SK-N-SH (cell line): ENCODE measurements around the gene DLG2. TPM values are rescaled to one million over a fixed set of nuclear protein-coding genes. Genes with fewer than 3 reads are reported as not detected.
"Not testable (repeated sequence)": the region's sequence is repeated elsewhere in the genome, so short reads cannot be mapped to it uniquely, and the experiment has no call there.

Experiments
- CTCF ChIA-PET: fragments of 300-600, 350-600 bp; formaldehyde crosslinking; extraction: SDS; loops from one replicate; lab custom pipeline; 2021; lab: Yijun Ruan, JAX
- POLR2A ChIA-PET: fragments of 350-600 bp; sonication (Branson Sonifier 250); formaldehyde crosslinking; extraction: SDS; loops from one replicate; lab custom pipeline; 2020; ENCODE audit warnings: antibody characterized with exemption, inconsistent platforms; lab: Yijun Ruan, JAX
- DNase-seq: peaks from one replicate; pipeline ENCODE4 v3.0.0; 2012
- H2AFZ ChIP-seq: fragments of 200-600 bp; sonication (generic); 2 replicates; pipeline ENCODE4 v1.8.1; 2016; ENCODE audit warnings: antibody characterized with exemption, mild to moderate bottlenecking, low read depth
- H3F3A ChIP-seq: fragments of 200-600 bp; sonication (generic); replicated peaks from 2 replicates; pipeline ENCODE3; 2016; ENCODE audit warnings: antibody characterized with exemption, mild to moderate bottlenecking; ENCODE audit not compliant: insufficient read depth
- H3K27ac ChIP-seq, 2 experiments: fragments of 200-500 bp in 1 of 2; fragments of 200-600 bp in 1 of 2; sonication (Bioruptor generic) in 1 of 2; sonication (generic), shearing (Covaris generic) in 1 of 2; 2 replicates each; pipeline versions ENCODE4 v1.5.1 to v1.6.1; 2014 to 2016; ENCODE audit warnings: low read depth in 2 of 2, inconsistent platforms in 1 of 2, low read length in 1 of 2, mild to moderate bottlenecking in 1 of 2, mixed read lengths in 1 of 2
- H3K27me3 ChIP-seq: fragments of 200-600 bp; sonication (generic), shearing (Covaris generic); 2 replicates; pipeline ENCODE4 v1.6.1; 2016; ENCODE audit warnings: mixed run types; ENCODE audit not compliant: insufficient read depth
- H3K36me3 ChIP-seq, 2 experiments: fragments of 200-500 bp in 1 of 2; fragments of 200-600 bp in 1 of 2; sonication (Bioruptor generic) in 1 of 2; sonication (generic) in 1 of 2; replicated peaks in 1 of 2; 2 replicates each; pipeline versions ENCODE3 to v1.5.1; 2014 to 2016; ENCODE audit warnings: low read length in 1 of 2, mild to moderate bottlenecking in 1 of 2; ENCODE audit not compliant: insufficient read depth in 2 of 2, control insufficient read depth in 1 of 2
- H3K4me1 ChIP-seq, 2 experiments: fragments of 200-500 bp in 1 of 2; fragments of 200-600 bp in 1 of 2; sonication (Bioruptor generic) in 1 of 2; sonication (generic), shearing (Covaris generic) in 1 of 2; 2 replicates each; pipeline versions ENCODE4 v1.5.1 to v1.6.1; 2014 to 2016; ENCODE audit warnings: low read depth in 1 of 2, low read length in 1 of 2, mixed run types in 1 of 2; ENCODE audit not compliant: insufficient read depth in 2 of 2, control insufficient read depth in 1 of 2
- H3K4me2 ChIP-seq: fragments of 200-600 bp; sonication (generic), shearing (Covaris generic); 2 replicates; pipeline ENCODE4 v1.6.1; 2017; ENCODE audit warnings: mixed run types
- H3K4me3 ChIP-seq, 2 experiments: fragments of 200-500 bp in 1 of 2; fragments of 200-600 bp in 1 of 2; sonication (Bioruptor generic) in 1 of 2; sonication (generic), shearing (Covaris generic) in 1 of 2; 2 replicates each; pipeline versions ENCODE4 v1.5.1 to v1.8.1; 2014 to 2016; ENCODE audit warnings: low read depth in 2 of 2, inconsistent platforms in 1 of 2, low read length in 1 of 2, mild to moderate bottlenecking in 1 of 2, mixed read lengths in 1 of 2, moderate library complexity in 1 of 2
- H3K79me2 ChIP-seq: fragments of 200-600 bp; sonication (generic); 2 replicates; pipeline ENCODE4 v1.8.1; 2017; ENCODE audit warnings: mild to moderate bottlenecking; ENCODE audit not compliant: insufficient read depth
- H3K9ac ChIP-seq: fragments of 200-600 bp; sonication (generic); 2 replicates; pipeline ENCODE4 v1.6.1; 2017; ENCODE audit warnings: mixed run types
- H3K9me2 ChIP-seq: fragments of 200-600 bp; sonication (generic); 2 replicates; pipeline ENCODE4 v1.6.1; 2017; ENCODE audit warnings: mixed run types
- H3K9me3 ChIP-seq: fragments of 200-600 bp; sonication (generic); 2 replicates; pipeline ENCODE4 v1.6.1; 2017; ENCODE audit warnings: mixed run types, mild to moderate bottlenecking, moderate library complexity
- H4K20me1 ChIP-seq: fragments of 200-600 bp; sonication (generic); 2 replicates; pipeline ENCODE4 v1.6.1; 2017; ENCODE audit warnings: mild to moderate bottlenecking, mixed run types; ENCODE audit not compliant: insufficient read depth
- CTCF ChIP-seq: fragments of 200-600 bp; sonication (generic); IDR thresholded peaks from 2 replicates; pipeline ENCODE4 v1.6.1; 2017; ENCODE audit warnings: antibody characterized with exemption, mild to moderate bottlenecking, moderate library complexity
- ELF1 ChIP-seq: IDR thresholded peaks from 2 replicates; pipeline ENCODE4 v1.4.0; 2012
- EP300 ChIP-seq, 2 experiments: IDR thresholded peaks; 2 replicates each; pipeline versions ENCODE4 v1.4.0 to v1.6.1; 2012; ENCODE audit warnings: borderline replicate concordance in 1 of 2, low read depth in 1 of 2, low read length in 1 of 2
- EZH2phosphoT487 ChIP-seq: fragments of 200-600 bp; sonication (generic); IDR thresholded peaks from 2 replicates; pipeline ENCODE4 v1.6.1; 2017; ENCODE audit warnings: low read depth, mixed run types, mild to moderate bottlenecking, antibody characterized with exemption, moderate library complexity, borderline replicate concordance
- FOXM1 ChIP-seq: IDR thresholded peaks from 2 replicates; pipeline ENCODE4 v1.4.0; 2012; ENCODE audit warnings: low read depth, mild to moderate bottlenecking
- RXRA ChIP-seq: IDR thresholded peaks from 2 replicates; pipeline ENCODE4 v1.4.0; 2012; ENCODE audit warnings: low read depth, mild to moderate bottlenecking, borderline replicate concordance
- SIN3A ChIP-seq: IDR thresholded peaks from 2 replicates; pipeline ENCODE4 v1.6.1; 2012; ENCODE audit warnings: low read depth, mild to moderate bottlenecking, low read length, moderate library complexity, borderline replicate concordance
- TCF12 ChIP-seq: IDR thresholded peaks from 2 replicates; pipeline ENCODE4 v1.4.0; 2012
- USF1 ChIP-seq: IDR thresholded peaks from 2 replicates; pipeline ENCODE4 v1.4.0; 2012; ENCODE audit warnings: low read depth, borderline replicate concordance
- YY1 ChIP-seq: IDR thresholded peaks from 2 replicates; pipeline ENCODE4 v1.4.0; 2012; ENCODE audit warnings: low read depth, mild to moderate bottlenecking
- WGBS: methylation state at CpG from one replicate; pipeline ENCODE4 v1.1.6; 2017; ENCODE audit warnings: low lambda C conversion rate; 5-methylcytosine and 5-hydroxymethylcytosine counted together
- polyA plus RNA-seq, 3 experiments: library from polyadenylated mRNA; depleted of rRNA; stranded (reverse); fragments of >200 nt; gene quantifications; 2 replicates each; pipeline ENCODE4 v1.2.3, GENCODE V29; 2012

The DLG2 gene
- polyA plus RNA-seq, 1 of the 3 experiments (the other 2 are of a cell fraction), result 0.21 TPM

- no peak for TF ChIP-seq CTCF
- no peak for TF ChIP-seq TCF12
- TF ChIP-seq FOXM1, result no peak
These were observed 219.5 kb downstream of the DLG2 start (continued) for GRCh38 chr11:85407648-85408047.

- Histone ChIP-seq H3K4me2 (no peak overlapping the region), H3K4me1 (no peaks in the 10 kb centered on the region), H3K9me3 (no peaks in the 10 kb centered on the region), H3K4me3 (no peak overlapping the region), H3K36me3 (no peaks in the 10 kb centered on the region), H3K27me3 (no peaks in the 10 kb centered on the region), H3K9ac (no peak overlapping the region), H3K79me2 (no peaks in the 10 kb centered on the region), H4K20me1 (no peaks in the 10 kb centered on the region), H3K9me2 (no peaks in the 10 kb centered on the region), H3F3A (no peaks in the 10 kb centered on the region), H3K27ac (no peak overlapping the region), H2AFZ (no peak overlapping the region)
- TF ChIP-seq SIN3A (no peak), USF1 (no peak)
- ChIA-PET CTCF (no interaction called here), POLR2A (no interaction called here)
- WGBS, result 5% methylated on average over 3 of the region's 3 CpGs
- DNase-seq, result no peak
These were observed 220.3 kb downstream of the DLG2 start for GRCh38 chr11:85406841-85407240.

- no peak for TF ChIP-seq EP300 (IDR thresholded peaks at IDR 0.05; ENCODE audit: borderline replicate concordance in 1 of 2, low read depth in 1 of 2, low read length in 1 of 2)
- no peak for TF ChIP-seq FOXM1
- no peak for TF ChIP-seq ELF1
- no peak for TF ChIP-seq RXRA
- no peak for TF ChIP-seq YY1
- TF ChIP-seq EZH2phosphoT487, result no peak
- TF ChIP-seq, all 33 proteins: peak for 0
- Histone ChIP-seq H3F3A (no peaks in the 10 kb centered on the region), H3K27me3 (no peaks in the 10 kb centered on the region), H3K4me2 (no peak overlapping the region), H3K36me3 (no peaks in the 10 kb centered on the region), H3K27ac (no peak overlapping the region), H3K79me2 (no peaks in the 10 kb centered on the region), H3K4me1 (no peaks in the 10 kb centered on the region), H4K20me1 (no peaks in the 10 kb centered on the region), H3K9ac (no peak overlapping the region), H3K4me3 (no peak overlapping the region), H3K9me3 (no peaks in the 10 kb centered on the region), H2AFZ (no peak overlapping the region), H3K9me2 (no peaks in the 10 kb centered on the region)
- CTCF ChIA-PET, result no interaction called here
- WGBS, result 11% methylated on average over 3 of the region's 3 CpGs
- POLR2A ChIA-PET, result no interaction called here
- DNase-seq, result no peak
These were observed 220.8 kb downstream of the DLG2 start for GRCh38 chr11:85406316-85406715.

GRCh38 chr11:85395515-85396055 lies 231.6 kb downstream of the DLG2 start:
- H3K4me2 ChIP-seq, H3K9me2 ChIP-seq, CTCF ChIA-PET, H3K27ac ChIP-seq, DNase-seq, H4K20me1 ChIP-seq, H3K9me3 ChIP-seq, H3K9ac ChIP-seq, H3K4me1 ChIP-seq, H3F3A ChIP-seq, H3K79me2 ChIP-seq, H3K36me3 ChIP-seq, H3K27me3 ChIP-seq, POLR2A ChIA-PET, H2AFZ ChIP-seq, H3K4me3 ChIP-seq: not testable (repeated sequence)
- WGBS, result 0% methylated on average over 2 of the region's 4 CpGs
